HG02798 (cell line): ENCODE measurements around the gene FGF8.
A peak's percentile ranks its signal among the peaks of the same experiment; 100 is the strongest.
"Not testable (repeated sequence)": the region's sequence is repeated elsewhere in the genome, so short reads cannot be mapped to it uniquely, and the experiment has no call there.

Source experiments
- ATAC-seq: cut with Tn5 transposase; IDR thresholded peaks from one replicate; pipeline ENCODE4 v1.9.1; 2021; ENCODE audit warnings: mild to moderate bottlenecking; ENCODE audit not compliant: unreplicated experiment, poor library complexity

Gene FGF8, protein sequence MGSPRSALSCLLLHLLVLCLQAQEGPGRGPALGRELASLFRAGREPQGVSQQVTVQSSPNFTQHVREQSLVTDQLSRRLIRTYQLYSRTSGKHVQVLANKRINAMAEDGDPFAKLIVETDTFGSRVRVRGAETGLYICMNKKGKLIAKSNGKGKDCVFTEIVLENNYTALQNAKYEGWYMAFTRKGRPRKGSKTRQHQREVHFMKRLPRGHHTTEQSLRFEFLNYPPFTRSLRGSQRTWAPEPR

GRCh38 chr10:101775273-101776160 lies at the start of gene FGF8:
Gene FGF8, minus strand, starts transcription at chr10:101776114. Its CDS starts 214 bp downstream, at chr10:101775900.
- no peak for ATAC-seq

DNA sequence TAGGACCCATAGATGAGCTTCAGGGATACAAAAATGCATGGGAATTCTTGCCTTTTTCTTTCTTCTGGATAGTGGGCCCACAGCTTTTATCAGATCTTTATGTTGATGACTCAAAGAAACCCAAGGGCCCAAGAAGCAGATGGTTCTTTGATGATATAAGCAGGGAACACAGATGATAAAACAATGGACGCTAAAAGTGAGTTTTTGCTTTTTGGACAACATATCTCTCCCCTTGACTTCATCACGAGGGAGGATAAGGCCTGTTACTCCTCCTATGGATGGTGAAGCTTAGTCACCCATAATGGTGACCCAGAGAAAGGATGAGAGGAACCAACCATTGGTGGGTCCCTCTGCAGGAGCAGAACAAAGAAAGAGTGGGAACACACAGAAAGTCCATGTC lies 48.8 kb upstream of the FGF8 start:
- ATAC-seq, result no peak

GRCh38 chr10:101818872-101819633 lies 43.1 kb upstream of the FGF8 start:
- ATAC-seq, result peak; percentile 8

DNA sequence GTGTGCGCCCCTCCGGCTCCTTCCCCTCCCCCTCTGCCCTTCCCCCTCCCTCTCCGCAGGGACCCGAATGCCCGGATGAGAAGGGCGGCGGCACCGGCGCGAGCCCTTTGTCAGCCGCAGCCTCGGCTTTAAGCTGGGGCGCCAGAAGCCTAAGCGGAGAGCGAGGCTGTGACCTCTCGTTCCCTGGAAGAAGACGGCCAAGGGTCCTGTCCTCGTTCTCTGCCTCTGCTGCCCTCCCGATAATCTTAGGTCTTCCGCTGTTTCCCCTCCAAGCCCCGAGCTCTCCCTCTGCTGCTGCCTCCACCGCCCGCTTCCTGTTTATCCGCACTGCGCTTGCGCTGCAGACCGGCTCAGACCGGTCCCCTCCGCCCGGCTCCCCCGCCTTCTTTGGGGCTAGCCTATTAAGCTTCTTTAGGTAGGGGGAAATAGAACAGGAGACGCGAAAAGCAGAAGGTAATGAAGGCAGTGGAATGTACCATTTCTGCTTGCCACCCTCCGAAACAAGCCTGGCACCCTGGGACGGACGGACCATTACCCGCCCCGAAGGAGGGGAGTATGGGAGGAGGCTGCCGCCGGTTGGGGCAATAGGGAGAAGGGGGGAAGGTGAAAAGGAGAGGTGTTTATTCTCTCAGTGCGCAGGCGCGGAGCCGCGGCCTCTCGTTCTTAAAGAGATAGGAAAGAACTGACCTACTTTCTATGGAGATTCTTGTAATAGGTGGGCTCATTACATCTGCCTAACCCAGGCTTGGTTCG lies 42.4 kb upstream of the FGF8 start, which contains the start of gene OGA:
Gene OGA (minus strand): TSS at position 326 of the 753 bp plus-strand sequence. CDS start 422 bp downstream, outside the sequence.
- peak; percentile 96 for ATAC-seq

- no peak for ATAC-seq
Observed at GRCh38 chr10:101817337-101818118, 41.6 kb upstream of the FGF8 start.

- no peak for ATAC-seq
Observed at GRCh38 chr10:101816913-101817336, 41.0 kb upstream of the FGF8 start.

GRCh38 chr10:101816376-101816775 lies 40.5 kb upstream of the FGF8 start:
- no peak for ATAC-seq

DNA sequence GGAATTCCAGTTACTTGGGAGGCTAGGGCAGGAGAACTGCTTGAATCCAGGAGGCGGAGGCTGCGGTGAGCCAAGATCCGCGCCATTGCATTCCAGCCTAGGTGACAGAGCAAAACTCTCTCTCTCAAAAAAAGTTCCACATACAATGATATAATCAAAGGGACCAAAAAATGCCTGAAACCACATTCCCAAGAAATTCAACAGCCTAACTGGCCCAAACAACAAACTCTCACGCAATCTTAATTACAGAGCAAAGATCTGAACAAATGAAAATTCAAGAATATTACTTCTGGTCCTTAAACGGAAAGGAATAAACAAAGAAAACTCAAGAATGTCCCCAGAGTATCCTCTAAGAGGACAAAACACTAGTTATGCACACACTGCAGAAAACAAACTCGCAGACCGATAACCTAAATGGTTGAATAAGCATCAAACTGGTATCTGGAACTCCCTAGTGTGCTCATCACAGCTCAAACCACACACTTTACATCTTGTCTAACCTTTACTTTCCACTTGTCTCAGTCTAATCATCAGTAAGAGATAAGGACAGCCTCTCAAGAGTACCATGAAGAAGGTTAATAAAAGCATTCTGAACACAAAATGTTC lies 38.7 kb upstream of the FGF8 start:
- ATAC-seq, result peak; percentile 19

- ATAC-seq, result no peak
Observed at GRCh38 chr10:101812606-101813005, 36.7 kb upstream of the FGF8 start.

DNA sequence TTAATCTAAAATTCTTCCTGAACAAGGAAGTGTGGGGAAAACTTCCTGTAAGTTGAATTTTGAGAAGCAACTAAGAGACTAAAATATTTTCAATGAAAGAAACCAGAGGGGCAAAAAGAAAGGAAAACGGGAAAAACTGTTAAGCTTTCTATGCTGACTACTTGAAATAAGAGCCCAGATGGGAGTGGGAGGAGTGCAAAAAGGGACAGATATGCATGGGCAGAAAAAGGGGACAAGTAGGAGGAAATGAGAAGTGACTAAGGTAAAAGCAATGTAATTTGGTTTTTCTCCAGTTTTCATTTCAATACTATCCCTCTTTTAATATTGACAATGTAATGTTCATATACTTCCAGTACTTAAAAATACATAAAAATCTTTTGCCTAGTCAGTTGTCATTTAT lies 31.2 kb upstream of the FGF8 start:
- ATAC-seq, result no peak

- ATAC-seq, result no peak
Observed at GRCh38 chr10:101803511-101803910, 27.6 kb upstream of the FGF8 start.

DNA sequence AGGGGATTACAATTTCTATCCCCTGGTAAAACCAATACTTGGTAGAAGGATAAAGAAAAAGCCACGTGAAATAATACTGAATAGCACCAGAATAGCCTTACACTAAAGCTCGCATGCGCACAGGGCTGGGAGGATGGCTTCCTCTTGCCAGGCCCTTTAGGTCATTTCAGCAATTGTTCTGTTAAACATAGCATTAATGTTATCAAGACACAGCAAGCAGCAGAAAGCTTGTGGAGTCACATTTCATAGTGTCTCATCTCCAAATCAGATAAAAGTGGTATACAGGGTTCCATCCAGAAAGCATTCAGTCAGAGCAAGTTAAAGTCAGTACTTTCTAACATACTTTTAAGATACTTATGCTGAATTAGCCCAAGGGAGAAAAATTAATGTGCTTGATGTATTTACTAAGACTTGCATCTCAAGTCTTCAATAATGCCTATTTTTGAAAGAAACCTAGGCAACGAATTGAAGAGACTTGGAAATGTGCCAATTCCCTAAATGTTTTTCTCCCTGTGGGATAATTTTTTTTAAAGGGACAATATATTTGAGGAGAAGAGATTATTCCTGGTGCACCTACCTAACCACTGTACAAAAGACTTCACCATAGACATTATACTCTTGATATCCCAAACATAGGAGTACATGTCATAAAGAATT lies 21.6 kb upstream of the FGF8 start:
- ATAC-seq, result no peak

- no peak for ATAC-seq
Observed at GRCh38 chr10:101793526-101793925, 17.6 kb upstream of the FGF8 start.

GRCh38 chr10:101789686-101790085 lies 13.8 kb upstream of the FGF8 start:
- no peak for ATAC-seq

- ATAC-seq, result not testable (repeated sequence)
Observed at GRCh38 chr10:101789231-101789630, 13.3 kb upstream of the FGF8 start.

GRCh38 chr10:101785801-101786200 lies 9.9 kb upstream of the FGF8 start:
- ATAC-seq, result no peak

GRCh38 chr10:101784558-101784957 lies 8.6 kb upstream of the FGF8 start:
- ATAC-seq, result no peak

DNA sequence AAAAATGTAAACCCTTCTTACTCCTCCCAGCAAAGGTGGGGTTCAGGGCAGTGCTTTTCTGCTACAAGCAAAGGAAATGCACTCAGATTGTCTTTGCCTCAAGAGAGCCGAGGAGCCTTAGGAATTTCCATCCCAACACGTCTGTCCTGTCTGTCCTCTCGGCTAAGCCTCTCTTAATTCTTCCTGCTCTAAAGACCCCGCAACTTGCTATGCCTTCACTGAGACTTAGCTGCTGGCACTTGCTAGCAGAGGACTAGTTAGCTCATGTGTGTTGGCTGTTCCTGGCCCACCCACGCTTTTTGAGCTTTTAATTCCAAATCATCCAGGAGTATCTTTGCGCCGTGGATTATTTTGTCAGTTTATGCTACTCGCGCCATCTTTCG lies 7.8 kb upstream of the FGF8 start:
- no peak for ATAC-seq
